Spleen (tissue), 7 donors: ENCODE results near the gene MATN3.

ENCODE experiments used
- POLR2A ChIP-seq, 3 donors: fragments of 450-650 bp; IDR thresholded peaks; one replicate each; pipeline ENCODE4 v1.5.1; 2017; ENCODE audit warnings: antibody characterized with exemption in 3 of 3, mild to moderate bottlenecking in 1 of 3
- POLR2AphosphoS5 ChIP-seq, 3 donors: sonication (generic); formaldehyde crosslinking; IDR thresholded peaks; one replicate each; pipeline ENCODE4 v1.5.1; 2017; ENCODE audit warnings: antibody characterized with exemption in 3 of 3
- TF ChIP-seq, protein P1 (sequence below), 11 experiments: fragments of 200-600 bp in 7 of 11; fragments of 450-650 bp in 4 of 11; sonication (generic) in 4 of 11; IDR thresholded peaks in 8 of 11; conservative IDR thresholded peaks in 3 of 11; 1 replicate in 7 of 11; 2 replicates in 4 of 11; pipeline versions ENCODE4 v1.4.0 to v1.8.0; 2016 to 2021; ENCODE audit warnings: antibody characterized with exemption in 11 of 11, inconsistent platforms in 4 of 11, mild to moderate bottlenecking in 1 of 11
- donor health status: DM: no; HTN: no; CAD: no; lungs with moderate emphysema.
- donor health status: DM: no; HTN: no; CAD: no.
- donor health status: DM: no; HTN: no; CAD: no.

DNA sequence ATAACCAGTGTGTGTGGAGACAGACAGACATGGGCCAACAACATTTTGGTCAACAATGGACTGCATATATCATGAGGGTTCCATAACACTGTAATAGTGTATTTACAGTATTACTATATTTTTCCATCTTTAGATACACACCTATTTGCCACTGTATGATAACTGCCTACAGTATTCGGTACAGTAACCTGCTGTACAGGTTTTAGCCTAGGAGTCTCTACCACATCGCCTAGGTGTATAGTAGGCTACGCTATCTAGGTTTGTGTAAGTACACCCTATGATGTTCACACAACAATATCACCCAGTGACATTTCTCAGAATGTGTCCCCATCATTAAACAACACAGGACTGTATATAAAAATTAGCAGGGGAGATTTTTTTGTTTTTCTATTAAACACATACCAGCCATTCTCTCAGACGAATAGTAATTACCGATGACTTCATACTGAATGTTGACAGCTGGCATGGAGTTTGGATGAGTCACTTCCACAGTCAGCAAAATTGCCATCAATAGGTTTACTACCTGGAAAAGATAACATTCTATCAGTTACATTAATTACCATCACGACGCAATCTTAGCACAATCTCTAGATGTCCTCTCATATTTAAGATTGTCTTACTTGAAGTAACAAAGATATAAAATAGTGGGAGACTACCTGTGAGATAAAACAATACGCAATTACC, 28.2 kb upstream of the MATN3 start:
- TF ChIP-seq, protein P1, sequence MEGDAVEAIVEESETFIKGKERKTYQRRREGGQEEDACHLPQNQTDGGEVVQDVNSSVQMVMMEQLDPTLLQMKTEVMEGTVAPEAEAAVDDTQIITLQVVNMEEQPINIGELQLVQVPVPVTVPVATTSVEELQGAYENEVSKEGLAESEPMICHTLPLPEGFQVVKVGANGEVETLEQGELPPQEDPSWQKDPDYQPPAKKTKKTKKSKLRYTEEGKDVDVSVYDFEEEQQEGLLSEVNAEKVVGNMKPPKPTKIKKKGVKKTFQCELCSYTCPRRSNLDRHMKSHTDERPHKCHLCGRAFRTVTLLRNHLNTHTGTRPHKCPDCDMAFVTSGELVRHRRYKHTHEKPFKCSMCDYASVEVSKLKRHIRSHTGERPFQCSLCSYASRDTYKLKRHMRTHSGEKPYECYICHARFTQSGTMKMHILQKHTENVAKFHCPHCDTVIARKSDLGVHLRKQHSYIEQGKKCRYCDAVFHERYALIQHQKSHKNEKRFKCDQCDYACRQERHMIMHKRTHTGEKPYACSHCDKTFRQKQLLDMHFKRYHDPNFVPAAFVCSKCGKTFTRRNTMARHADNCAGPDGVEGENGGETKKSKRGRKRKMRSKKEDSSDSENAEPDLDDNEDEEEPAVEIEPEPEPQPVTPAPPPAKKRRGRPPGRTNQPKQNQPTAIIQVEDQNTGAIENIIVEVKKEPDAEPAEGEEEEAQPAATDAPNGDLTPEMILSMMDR (IDR thresholded peaks at IDR 0.05 in 8 of 11, conservative IDR thresholded peaks at IDR 0.05 in 3 of 11) = no peak
- TF ChIP-seq POLR2A (IDR thresholded peaks at IDR 0.05) (no peak), POLR2AphosphoS5 (IDR thresholded peaks at IDR 0.05) (no peak)
